Liver (tissue), 9 donors: Measurements from ENCODE around the gene SNAPC3. TPM values are rescaled to one million over a fixed set of nuclear protein-coding genes. Genes with fewer than 3 reads are reported as not detected.

ENCODE experiments used
- DNase-seq: peaks from one replicate; pipeline ENCODE4 v3.0.0-alpha.2; 2017; ENCODE audit warnings: low spot score
- H3K27ac ChIP-seq, 2 donors: one replicate each; pipeline ENCODE4 v1.7.0; 2013; ENCODE audit warnings: inconsistent platforms in 2 of 2, low read length in 2 of 2, control low read depth in 1 of 2, low read depth in 1 of 2, mild to moderate bottlenecking in 1 of 2
- H3K27me3 ChIP-seq, 4 donors: one replicate each; pipeline versions ENCODE4 v1.6.1 to v1.7.0; 2013; ENCODE audit warnings: low read length in 3 of 4, inconsistent platforms in 1 of 4, mild to moderate bottlenecking in 1 of 4, moderate library complexity in 1 of 4; ENCODE audit not compliant: control insufficient read depth in 4 of 4, insufficient read depth in 4 of 4
- H3K36me3 ChIP-seq, 4 donors: one replicate each; pipeline versions ENCODE4 v1.6.1 to v1.7.0; 2013; ENCODE audit warnings: low read length in 3 of 4, mild to moderate bottlenecking in 3 of 4, low read depth in 1 of 4, moderate library complexity in 1 of 4; ENCODE audit not compliant: control insufficient read depth in 4 of 4, insufficient read depth in 3 of 4
- H3K4me1 ChIP-seq, 4 donors: one replicate each; pipeline versions ENCODE4 v1.6.1 to v1.7.0; 2013; ENCODE audit warnings: low read length in 3 of 4, mild to moderate bottlenecking in 3 of 4, moderate library complexity in 1 of 4; ENCODE audit not compliant: control insufficient read depth in 4 of 4, insufficient read depth in 4 of 4
- H3K4me3 ChIP-seq, 3 donors: one replicate each; pipeline versions ENCODE4 v1.6.1 to v1.7.0; 2013; ENCODE audit warnings: low read length in 3 of 3, control low read depth in 1 of 3, low read depth in 1 of 3, mild to moderate bottlenecking in 1 of 3
- H3K9ac ChIP-seq, 2 donors: one replicate each; pipeline ENCODE4 v1.7.0; 2013; ENCODE audit warnings: low read length in 2 of 2, mild to moderate bottlenecking in 2 of 2, moderate library complexity in 2 of 2, control low read depth in 1 of 2, low read depth in 1 of 2
- H3K9me3 ChIP-seq, 4 donors: one replicate each; pipeline versions ENCODE4 v1.6.1 to v1.7.0; 2013; ENCODE audit warnings: low read length in 3 of 4; ENCODE audit not compliant: control insufficient read depth in 4 of 4
- EGR1 ChIP-seq, 2 donors: IDR thresholded peaks; 2 replicates each; pipeline ENCODE4 v1.6.1; 2016 to 2018; ENCODE audit warnings: antibody characterized with exemption in 2 of 2, low read depth in 2 of 2
- FOXA1 ChIP-seq: IDR thresholded peaks from 2 replicates; pipeline ENCODE4 v1.6.1; 2016; ENCODE audit warnings: antibody characterized with exemption
- FOXA2 ChIP-seq: IDR thresholded peaks from 2 replicates; pipeline ENCODE4 v1.6.1; 2016; ENCODE audit warnings: antibody characterized with exemption
- GABPA ChIP-seq, 2 donors: IDR thresholded peaks in 1 of 2; conservative IDR thresholded peaks in 1 of 2; 2 replicates each; pipeline ENCODE4 v1.6.1; 2016; ENCODE audit warnings: antibody characterized with exemption in 2 of 2, mild to moderate bottlenecking in 1 of 2, moderate library complexity in 1 of 2
- HNF4A ChIP-seq, 2 donors: conservative IDR thresholded peaks; 2 replicates each; pipeline ENCODE4 v1.6.1; 2016; ENCODE audit warnings: antibody characterized with exemption in 2 of 2, mild to moderate bottlenecking in 2 of 2
- HNF4G ChIP-seq: IDR thresholded peaks from 2 replicates; pipeline ENCODE4 v1.6.1; 2016; ENCODE audit warnings: antibody characterized with exemption
- JUND ChIP-seq, 2 donors: IDR thresholded peaks; 2 replicates each; pipeline ENCODE4 v1.6.1; 2016; ENCODE audit warnings: antibody characterized with exemption in 2 of 2
- NR2F2 ChIP-seq: IDR thresholded peaks from 2 replicates; pipeline ENCODE4 v1.6.1; 2016; ENCODE audit warnings: antibody characterized with exemption
- RAD21 ChIP-seq, 2 donors: IDR thresholded peaks; 2 replicates each; pipeline ENCODE4 v1.6.1; 2016; ENCODE audit warnings: antibody characterized with exemption in 2 of 2, mild to moderate bottlenecking in 2 of 2
- RXRA ChIP-seq, 2 donors: IDR thresholded peaks; 2 replicates each; pipeline ENCODE4 v1.6.1; 2017 to 2018; ENCODE audit warnings: antibody characterized with exemption in 2 of 2, mild to moderate bottlenecking in 1 of 2
- SP1 ChIP-seq: IDR thresholded peaks from 2 replicates; pipeline ENCODE4 v1.6.1; 2018; ENCODE audit warnings: antibody characterized with exemption, mild to moderate bottlenecking
- TAF1 ChIP-seq: conservative IDR thresholded peaks from 2 replicates; pipeline ENCODE4 v1.6.1; 2016; ENCODE audit warnings: antibody characterized with exemption, mild to moderate bottlenecking
- YY1 ChIP-seq: IDR thresholded peaks from 2 replicates; pipeline ENCODE4 v1.6.1; 2016; ENCODE audit warnings: antibody characterized with exemption, mild to moderate bottlenecking
- WGBS: extraction: QIAGEN DNeasy Blood & Tissue Kit; methylation state at CpG from one replicate; pipeline ENCODE4 v1.1.7; 2013; 5-methylcytosine and 5-hydroxymethylcytosine counted together
- polyA plus RNA-seq, 2 donors: library from polyadenylated mRNA; stranded (reverse) in 1 of 2; unstranded in 1 of 2; fragments of 200-250 nt in 1 of 2; fragments of >200 nt in 1 of 2; fragmentation: Nextera tagmentation in 1 of 2; extraction: Ambion mirVana in 1 of 2; gene quantifications; one replicate each; pipeline versions ENCODE4 v1.2.1 to v1.2.3, GENCODE V29; 2013 to 2015
- total RNA-seq, 2 donors: library from RNA; depleted of rRNA; stranded (reverse); fragments of >200 nt; gene quantifications; one replicate each; pipeline ENCODE4 v1.2.3, GENCODE V29; 2014
- TF ChIP-seq, protein P1 (sequence below): IDR thresholded peaks from 2 replicates; pipeline ENCODE4 v1.6.1; 2016; ENCODE audit warnings: antibody characterized with exemption
- TF ChIP-seq, protein P2 (sequence below): IDR thresholded peaks from 2 replicates; pipeline ENCODE4 v1.6.1; 2016; ENCODE audit warnings: antibody characterized with exemption, mild to moderate bottlenecking
- TF ChIP-seq, protein P3 (sequence below): fragments of 150-350 bp; IDR thresholded peaks from 2 replicates; pipeline ENCODE4 v1.5.1; 2017; ENCODE audit warnings: improper control_type of control experiment, low read depth, low read length; ENCODE audit not compliant: missing input control
- TF ChIP-seq, protein P4 (sequence below): IDR thresholded peaks from 2 replicates; pipeline ENCODE4 v1.6.1; 2016; ENCODE audit warnings: antibody characterized with exemption
- TF ChIP-seq, protein P5 (sequence below): IDR thresholded peaks from 2 replicates; pipeline ENCODE4 v1.6.1; 2016; ENCODE audit warnings: antibody characterized with exemption
- donor health status: healthy.
- donor health status: healthy.
- donor health status: healthy.
- donor health status: healthy.
- donor health status: healthy.

Gene SNAPC3
- total and polyA plus RNA-seq, 4 donors, result 7.4 to 19.6 (median 13.5) TPM

DNA sequence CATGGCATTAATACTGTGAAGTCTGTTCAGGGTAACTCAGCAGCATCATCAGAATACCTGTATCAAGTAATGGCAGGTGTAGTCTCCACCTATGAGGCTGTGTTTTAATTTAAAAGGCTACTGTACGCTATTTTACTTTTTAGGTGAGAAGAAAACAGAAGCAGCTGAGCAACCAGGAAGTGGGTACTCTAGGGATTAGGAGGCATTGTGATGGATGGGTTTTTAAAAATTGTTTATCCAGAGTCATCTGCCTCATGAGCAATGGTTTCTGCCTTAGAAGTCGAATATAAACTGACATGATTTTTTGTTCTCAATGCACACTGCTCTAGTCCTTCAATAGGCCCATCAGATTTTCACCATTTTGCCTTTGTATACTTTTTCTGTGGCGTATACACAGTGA, 45.5 kb downstream of the SNAPC3 start:
- no peaks in the 10 kb centered on the region for H3K9me3 ChIP-seq
- TF ChIP-seq JUND (IDR thresholded peaks at IDR 0.05) (no peak), EGR1 (IDR thresholded peaks at IDR 0.05; ENCODE audit: low read depth in 2 of 2) (no peak), HNF4G (no peak), SP1 (no peak)
- TF ChIP-seq, protein P1, sequence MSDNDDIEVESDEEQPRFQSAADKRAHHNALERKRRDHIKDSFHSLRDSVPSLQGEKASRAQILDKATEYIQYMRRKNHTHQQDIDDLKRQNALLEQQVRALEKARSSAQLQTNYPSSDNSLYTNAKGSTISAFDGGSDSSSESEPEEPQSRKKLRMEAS, result no peak
- WGBS, result 82% methylated on average over 3 of the region's 3 CpGs
- no peaks in the 10 kb centered on the region for H3K27me3 ChIP-seq
- no peak overlapping the region for H3K27ac ChIP-seq
- H3K4me1 ChIP-seq, result no peaks in the 10 kb centered on the region
- H3K9ac ChIP-seq, result no peak overlapping the region
- peaks cover 0 to 37% (median 25%) of the 10 kb centered on the region in 4 donors for H3K36me3 ChIP-seq
- H3K4me3 ChIP-seq, result no peak overlapping the region
- DNase-seq, result no peak

DNA sequence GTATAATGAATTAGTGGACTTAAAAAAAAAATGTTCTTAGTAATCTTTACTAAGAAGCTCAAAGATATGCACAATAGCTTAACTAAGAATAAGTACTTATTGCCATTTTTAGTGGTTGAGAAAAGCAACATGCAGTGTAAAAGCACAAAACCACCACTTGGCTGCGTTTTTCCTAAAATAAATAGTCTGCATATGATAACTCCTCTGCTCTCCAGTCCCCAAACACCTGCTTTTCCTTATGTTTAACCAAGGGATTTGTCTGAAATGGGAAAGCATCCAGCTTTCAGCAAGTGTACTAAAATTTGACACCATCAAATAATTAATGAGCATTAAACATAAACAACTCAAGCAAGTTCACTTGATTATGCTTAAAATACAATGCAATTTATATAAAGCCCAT, 46.7 kb downstream of the SNAPC3 start:
- no peak overlapping the region for H3K9ac ChIP-seq
- no peaks in the 10 kb centered on the region for H3K27me3 ChIP-seq
- H3K4me1 ChIP-seq, result no peaks in the 10 kb centered on the region
- DNase-seq, result no peak
- no peak overlapping the region for H3K4me3 ChIP-seq
- TF ChIP-seq HNF4A (conservative IDR thresholded peaks at IDR 0.05) (no peak), RAD21 (IDR thresholded peaks at IDR 0.05) (no peak), SP1 (no peak), EGR1 (IDR thresholded peaks at IDR 0.05; ENCODE audit: low read depth in 2 of 2) (no peak), FOXA1 (no peak), NR2F2 (no peak), JUND (IDR thresholded peaks at IDR 0.05) (no peak), HNF4G (no peak), FOXA2 (no peak), YY1 (no peak), TAF1 (no peak), RXRA (IDR thresholded peaks at IDR 0.05) (no peak), GABPA (IDR thresholded peaks at IDR 0.05 in 1 of 2, conservative IDR thresholded peaks at IDR 0.05 in 1 of 2) (no peak)
- TF ChIP-seq, protein P2, sequence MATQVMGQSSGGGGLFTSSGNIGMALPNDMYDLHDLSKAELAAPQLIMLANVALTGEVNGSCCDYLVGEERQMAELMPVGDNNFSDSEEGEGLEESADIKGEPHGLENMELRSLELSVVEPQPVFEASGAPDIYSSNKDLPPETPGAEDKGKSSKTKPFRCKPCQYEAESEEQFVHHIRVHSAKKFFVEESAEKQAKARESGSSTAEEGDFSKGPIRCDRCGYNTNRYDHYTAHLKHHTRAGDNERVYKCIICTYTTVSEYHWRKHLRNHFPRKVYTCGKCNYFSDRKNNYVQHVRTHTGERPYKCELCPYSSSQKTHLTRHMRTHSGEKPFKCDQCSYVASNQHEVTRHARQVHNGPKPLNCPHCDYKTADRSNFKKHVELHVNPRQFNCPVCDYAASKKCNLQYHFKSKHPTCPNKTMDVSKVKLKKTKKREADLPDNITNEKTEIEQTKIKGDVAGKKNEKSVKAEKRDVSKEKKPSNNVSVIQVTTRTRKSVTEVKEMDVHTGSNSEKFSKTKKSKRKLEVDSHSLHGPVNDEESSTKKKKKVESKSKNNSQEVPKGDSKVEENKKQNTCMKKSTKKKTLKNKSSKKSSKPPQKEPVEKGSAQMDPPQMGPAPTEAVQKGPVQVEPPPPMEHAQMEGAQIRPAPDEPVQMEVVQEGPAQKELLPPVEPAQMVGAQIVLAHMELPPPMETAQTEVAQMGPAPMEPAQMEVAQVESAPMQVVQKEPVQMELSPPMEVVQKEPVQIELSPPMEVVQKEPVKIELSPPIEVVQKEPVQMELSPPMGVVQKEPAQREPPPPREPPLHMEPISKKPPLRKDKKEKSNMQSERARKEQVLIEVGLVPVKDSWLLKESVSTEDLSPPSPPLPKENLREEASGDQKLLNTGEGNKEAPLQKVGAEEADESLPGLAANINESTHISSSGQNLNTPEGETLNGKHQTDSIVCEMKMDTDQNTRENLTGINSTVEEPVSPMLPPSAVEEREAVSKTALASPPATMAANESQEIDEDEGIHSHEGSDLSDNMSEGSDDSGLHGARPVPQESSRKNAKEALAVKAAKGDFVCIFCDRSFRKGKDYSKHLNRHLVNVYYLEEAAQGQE, result no peak
- TF ChIP-seq, protein P1, result no peak
- TF ChIP-seq, protein P3, sequence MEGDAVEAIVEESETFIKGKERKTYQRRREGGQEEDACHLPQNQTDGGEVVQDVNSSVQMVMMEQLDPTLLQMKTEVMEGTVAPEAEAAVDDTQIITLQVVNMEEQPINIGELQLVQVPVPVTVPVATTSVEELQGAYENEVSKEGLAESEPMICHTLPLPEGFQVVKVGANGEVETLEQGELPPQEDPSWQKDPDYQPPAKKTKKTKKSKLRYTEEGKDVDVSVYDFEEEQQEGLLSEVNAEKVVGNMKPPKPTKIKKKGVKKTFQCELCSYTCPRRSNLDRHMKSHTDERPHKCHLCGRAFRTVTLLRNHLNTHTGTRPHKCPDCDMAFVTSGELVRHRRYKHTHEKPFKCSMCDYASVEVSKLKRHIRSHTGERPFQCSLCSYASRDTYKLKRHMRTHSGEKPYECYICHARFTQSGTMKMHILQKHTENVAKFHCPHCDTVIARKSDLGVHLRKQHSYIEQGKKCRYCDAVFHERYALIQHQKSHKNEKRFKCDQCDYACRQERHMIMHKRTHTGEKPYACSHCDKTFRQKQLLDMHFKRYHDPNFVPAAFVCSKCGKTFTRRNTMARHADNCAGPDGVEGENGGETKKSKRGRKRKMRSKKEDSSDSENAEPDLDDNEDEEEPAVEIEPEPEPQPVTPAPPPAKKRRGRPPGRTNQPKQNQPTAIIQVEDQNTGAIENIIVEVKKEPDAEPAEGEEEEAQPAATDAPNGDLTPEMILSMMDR, result no peak
- TF ChIP-seq, protein P4, sequence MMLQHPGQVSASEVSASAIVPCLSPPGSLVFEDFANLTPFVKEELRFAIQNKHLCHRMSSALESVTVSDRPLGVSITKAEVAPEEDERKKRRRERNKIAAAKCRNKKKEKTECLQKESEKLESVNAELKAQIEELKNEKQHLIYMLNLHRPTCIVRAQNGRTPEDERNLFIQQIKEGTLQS, result no peak
- TF ChIP-seq, protein P5, sequence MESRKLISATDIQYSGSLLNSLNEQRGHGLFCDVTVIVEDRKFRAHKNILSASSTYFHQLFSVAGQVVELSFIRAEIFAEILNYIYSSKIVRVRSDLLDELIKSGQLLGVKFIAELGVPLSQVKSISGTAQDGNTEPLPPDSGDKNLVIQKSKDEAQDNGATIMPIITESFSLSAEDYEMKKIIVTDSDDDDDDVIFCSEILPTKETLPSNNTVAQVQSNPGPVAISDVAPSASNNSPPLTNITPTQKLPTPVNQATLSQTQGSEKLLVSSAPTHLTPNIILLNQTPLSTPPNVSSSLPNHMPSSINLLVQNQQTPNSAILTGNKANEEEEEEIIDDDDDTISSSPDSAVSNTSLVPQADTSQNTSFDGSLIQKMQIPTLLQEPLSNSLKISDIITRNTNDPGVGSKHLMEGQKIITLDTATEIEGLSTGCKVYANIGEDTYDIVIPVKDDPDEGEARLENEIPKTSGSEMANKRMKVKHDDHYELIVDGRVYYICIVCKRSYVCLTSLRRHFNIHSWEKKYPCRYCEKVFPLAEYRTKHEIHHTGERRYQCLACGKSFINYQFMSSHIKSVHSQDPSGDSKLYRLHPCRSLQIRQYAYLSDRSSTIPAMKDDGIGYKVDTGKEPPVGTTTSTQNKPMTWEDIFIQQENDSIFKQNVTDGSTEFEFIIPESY, result no peak
- no peaks in the 10 kb centered on the region for H3K9me3 ChIP-seq
- H3K36me3 ChIP-seq, result peaks cover 3 to 28% (median 22%) of the 10 kb centered on the region in 4 donors
- 79% methylated on average over 1 of the region's 1 CpG for WGBS
- H3K27ac ChIP-seq, result no peak overlapping the region
